Liver (tissue), 9 donors: ENCODE results near the gene ITPK1. TPM values are rescaled to one million over a fixed set of nuclear protein-coding genes. Genes with fewer than 3 reads are reported as not detected.

Source experiments
- DNase-seq: peaks from one replicate; pipeline ENCODE4 v3.0.0-alpha.2; 2017; ENCODE audit warnings: low spot score
- H3K27ac ChIP-seq, 2 donors: one replicate each; pipeline ENCODE4 v1.7.0; 2013; ENCODE audit warnings: inconsistent platforms in 2 of 2, low read length in 2 of 2, control low read depth in 1 of 2, low read depth in 1 of 2, mild to moderate bottlenecking in 1 of 2
- H3K27me3 ChIP-seq, 4 donors: one replicate each; pipeline versions ENCODE4 v1.6.1 to v1.7.0; 2013; ENCODE audit warnings: low read length in 3 of 4, inconsistent platforms in 1 of 4, mild to moderate bottlenecking in 1 of 4, moderate library complexity in 1 of 4; ENCODE audit not compliant: control insufficient read depth in 4 of 4, insufficient read depth in 4 of 4
- H3K36me3 ChIP-seq, 4 donors: one replicate each; pipeline versions ENCODE4 v1.6.1 to v1.7.0; 2013; ENCODE audit warnings: low read length in 3 of 4, mild to moderate bottlenecking in 3 of 4, low read depth in 1 of 4, moderate library complexity in 1 of 4; ENCODE audit not compliant: control insufficient read depth in 4 of 4, insufficient read depth in 3 of 4
- H3K4me1 ChIP-seq, 4 donors: one replicate each; pipeline versions ENCODE4 v1.6.1 to v1.7.0; 2013; ENCODE audit warnings: low read length in 3 of 4, mild to moderate bottlenecking in 3 of 4, moderate library complexity in 1 of 4; ENCODE audit not compliant: control insufficient read depth in 4 of 4, insufficient read depth in 4 of 4
- H3K4me3 ChIP-seq, 3 donors: one replicate each; pipeline versions ENCODE4 v1.6.1 to v1.7.0; 2013; ENCODE audit warnings: low read length in 3 of 3, control low read depth in 1 of 3, low read depth in 1 of 3, mild to moderate bottlenecking in 1 of 3
- H3K9ac ChIP-seq, 2 donors: one replicate each; pipeline ENCODE4 v1.7.0; 2013; ENCODE audit warnings: low read length in 2 of 2, mild to moderate bottlenecking in 2 of 2, moderate library complexity in 2 of 2, control low read depth in 1 of 2, low read depth in 1 of 2
- H3K9me3 ChIP-seq, 4 donors: one replicate each; pipeline versions ENCODE4 v1.6.1 to v1.7.0; 2013; ENCODE audit warnings: low read length in 3 of 4; ENCODE audit not compliant: control insufficient read depth in 4 of 4
- EGR1 ChIP-seq, 2 donors: IDR thresholded peaks; 2 replicates each; pipeline ENCODE4 v1.6.1; 2016 to 2018; ENCODE audit warnings: antibody characterized with exemption in 2 of 2, low read depth in 2 of 2
- FOXA1 ChIP-seq: IDR thresholded peaks from 2 replicates; pipeline ENCODE4 v1.6.1; 2016; ENCODE audit warnings: antibody characterized with exemption
- FOXA2 ChIP-seq: IDR thresholded peaks from 2 replicates; pipeline ENCODE4 v1.6.1; 2016; ENCODE audit warnings: antibody characterized with exemption
- HNF4A ChIP-seq, 2 donors: conservative IDR thresholded peaks; 2 replicates each; pipeline ENCODE4 v1.6.1; 2016; ENCODE audit warnings: antibody characterized with exemption in 2 of 2, mild to moderate bottlenecking in 2 of 2
- HNF4G ChIP-seq: IDR thresholded peaks from 2 replicates; pipeline ENCODE4 v1.6.1; 2016; ENCODE audit warnings: antibody characterized with exemption
- JUND ChIP-seq, 2 donors: IDR thresholded peaks; 2 replicates each; pipeline ENCODE4 v1.6.1; 2016; ENCODE audit warnings: antibody characterized with exemption in 2 of 2
- RAD21 ChIP-seq, 2 donors: IDR thresholded peaks; 2 replicates each; pipeline ENCODE4 v1.6.1; 2016; ENCODE audit warnings: antibody characterized with exemption in 2 of 2, mild to moderate bottlenecking in 2 of 2
- RXRA ChIP-seq, 2 donors: IDR thresholded peaks; 2 replicates each; pipeline ENCODE4 v1.6.1; 2017 to 2018; ENCODE audit warnings: antibody characterized with exemption in 2 of 2, mild to moderate bottlenecking in 1 of 2
- SP1 ChIP-seq: IDR thresholded peaks from 2 replicates; pipeline ENCODE4 v1.6.1; 2018; ENCODE audit warnings: antibody characterized with exemption, mild to moderate bottlenecking
- TAF1 ChIP-seq: conservative IDR thresholded peaks from 2 replicates; pipeline ENCODE4 v1.6.1; 2016; ENCODE audit warnings: antibody characterized with exemption, mild to moderate bottlenecking
- YY1 ChIP-seq: IDR thresholded peaks from 2 replicates; pipeline ENCODE4 v1.6.1; 2016; ENCODE audit warnings: antibody characterized with exemption, mild to moderate bottlenecking
- WGBS: extraction: QIAGEN DNeasy Blood & Tissue Kit; methylation state at CpG from one replicate; pipeline ENCODE4 v1.1.7; 2013; 5-methylcytosine and 5-hydroxymethylcytosine counted together
- polyA plus RNA-seq, 2 donors: library from polyadenylated mRNA; stranded (reverse) in 1 of 2; unstranded in 1 of 2; fragments of 200-250 nt in 1 of 2; fragments of >200 nt in 1 of 2; fragmentation: Nextera tagmentation in 1 of 2; extraction: Ambion mirVana in 1 of 2; gene quantifications; one replicate each; pipeline versions ENCODE4 v1.2.1 to v1.2.3, GENCODE V29; 2013 to 2015
- total RNA-seq, 2 donors: library from RNA; depleted of rRNA; stranded (reverse); fragments of >200 nt; gene quantifications; one replicate each; pipeline ENCODE4 v1.2.3, GENCODE V29; 2014
- TF ChIP-seq, protein P1 (sequence below): IDR thresholded peaks from 2 replicates; pipeline ENCODE4 v1.6.1; 2016; ENCODE audit warnings: antibody characterized with exemption
- TF ChIP-seq, protein P2 (sequence below): fragments of 150-350 bp; IDR thresholded peaks from 2 replicates; pipeline ENCODE4 v1.5.1; 2017; ENCODE audit warnings: improper control_type of control experiment, low read depth, low read length; ENCODE audit not compliant: missing input control
- TF ChIP-seq, protein P3 (sequence below): IDR thresholded peaks from 2 replicates; pipeline ENCODE4 v1.6.1; 2016; ENCODE audit warnings: antibody characterized with exemption
- TF ChIP-seq, protein P4 (sequence below): IDR thresholded peaks from 2 replicates; pipeline ENCODE4 v1.6.1; 2016; ENCODE audit warnings: antibody characterized with exemption, mild to moderate bottlenecking
- donor health status: healthy.
- donor health status: healthy.
- donor health status: healthy.
- donor health status: healthy.
- donor health status: healthy.

Gene ITPK1
- total and polyA plus RNA-seq, 4 donors: 9.0 to 41.2 (median 20.4) TPM

DNA sequence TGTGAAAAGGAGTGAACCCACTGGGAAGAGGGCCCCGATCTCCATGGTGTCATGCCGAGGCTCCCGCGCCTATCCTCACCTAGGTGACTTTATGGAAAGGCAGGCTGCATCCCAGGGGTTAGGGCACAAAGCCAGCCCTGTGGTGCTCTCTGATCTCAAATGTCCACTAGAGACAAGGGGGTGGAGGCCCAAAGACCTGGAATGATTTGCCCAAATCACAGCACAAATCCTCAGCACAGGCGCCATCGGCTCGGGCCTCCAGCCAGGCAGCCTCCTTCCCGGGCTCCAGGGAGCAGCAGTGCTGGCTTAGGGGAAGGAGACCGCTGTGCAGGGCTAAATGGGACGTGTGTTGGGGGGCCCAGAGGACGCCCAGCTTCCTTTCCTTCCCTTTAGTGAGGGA, 175.2 kb downstream of the ITPK1 start:
- no peak for TF ChIP-seq FOXA2
- no peak for TF ChIP-seq HNF4G
- TF ChIP-seq, protein P1, sequence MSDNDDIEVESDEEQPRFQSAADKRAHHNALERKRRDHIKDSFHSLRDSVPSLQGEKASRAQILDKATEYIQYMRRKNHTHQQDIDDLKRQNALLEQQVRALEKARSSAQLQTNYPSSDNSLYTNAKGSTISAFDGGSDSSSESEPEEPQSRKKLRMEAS: no peak
- TF ChIP-seq JUND (IDR thresholded peaks at IDR 0.05): no peak
- no peak for TF ChIP-seq YY1
- no peak for TF ChIP-seq RXRA (IDR thresholded peaks at IDR 0.05)
- TF ChIP-seq FOXA1: no peak
- no peak for TF ChIP-seq RAD21 (IDR thresholded peaks at IDR 0.05)
- TF ChIP-seq SP1: no peak
- TF ChIP-seq, protein P2, sequence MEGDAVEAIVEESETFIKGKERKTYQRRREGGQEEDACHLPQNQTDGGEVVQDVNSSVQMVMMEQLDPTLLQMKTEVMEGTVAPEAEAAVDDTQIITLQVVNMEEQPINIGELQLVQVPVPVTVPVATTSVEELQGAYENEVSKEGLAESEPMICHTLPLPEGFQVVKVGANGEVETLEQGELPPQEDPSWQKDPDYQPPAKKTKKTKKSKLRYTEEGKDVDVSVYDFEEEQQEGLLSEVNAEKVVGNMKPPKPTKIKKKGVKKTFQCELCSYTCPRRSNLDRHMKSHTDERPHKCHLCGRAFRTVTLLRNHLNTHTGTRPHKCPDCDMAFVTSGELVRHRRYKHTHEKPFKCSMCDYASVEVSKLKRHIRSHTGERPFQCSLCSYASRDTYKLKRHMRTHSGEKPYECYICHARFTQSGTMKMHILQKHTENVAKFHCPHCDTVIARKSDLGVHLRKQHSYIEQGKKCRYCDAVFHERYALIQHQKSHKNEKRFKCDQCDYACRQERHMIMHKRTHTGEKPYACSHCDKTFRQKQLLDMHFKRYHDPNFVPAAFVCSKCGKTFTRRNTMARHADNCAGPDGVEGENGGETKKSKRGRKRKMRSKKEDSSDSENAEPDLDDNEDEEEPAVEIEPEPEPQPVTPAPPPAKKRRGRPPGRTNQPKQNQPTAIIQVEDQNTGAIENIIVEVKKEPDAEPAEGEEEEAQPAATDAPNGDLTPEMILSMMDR: no peak
- TF ChIP-seq, protein P3, sequence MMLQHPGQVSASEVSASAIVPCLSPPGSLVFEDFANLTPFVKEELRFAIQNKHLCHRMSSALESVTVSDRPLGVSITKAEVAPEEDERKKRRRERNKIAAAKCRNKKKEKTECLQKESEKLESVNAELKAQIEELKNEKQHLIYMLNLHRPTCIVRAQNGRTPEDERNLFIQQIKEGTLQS: no peak
- no peak for TF ChIP-seq EGR1 (IDR thresholded peaks at IDR 0.05; ENCODE audit: low read depth in 2 of 2)
- no peak for TF ChIP-seq HNF4A (conservative IDR thresholded peaks at IDR 0.05)
- no peak overlapping the region for H3K27ac ChIP-seq
- H3K36me3 ChIP-seq: peaks cover 0 to 30% (median 6%) of the 10 kb centered on the region in 4 donors
- H3K4me3 ChIP-seq: no peak overlapping the region
- no peaks in the 10 kb centered on the region for H3K27me3 ChIP-seq
- DNase-seq: no peak
- no peak overlapping the region for H3K9ac ChIP-seq
- H3K9me3 ChIP-seq: no peaks in the 10 kb centered on the region
- 83% methylated on average over 11 of the region's 11 CpGs for WGBS
- peaks cover 3 to 17% (median 12%) of the 10 kb centered on the region in 4 donors for H3K4me1 ChIP-seq

DNA sequence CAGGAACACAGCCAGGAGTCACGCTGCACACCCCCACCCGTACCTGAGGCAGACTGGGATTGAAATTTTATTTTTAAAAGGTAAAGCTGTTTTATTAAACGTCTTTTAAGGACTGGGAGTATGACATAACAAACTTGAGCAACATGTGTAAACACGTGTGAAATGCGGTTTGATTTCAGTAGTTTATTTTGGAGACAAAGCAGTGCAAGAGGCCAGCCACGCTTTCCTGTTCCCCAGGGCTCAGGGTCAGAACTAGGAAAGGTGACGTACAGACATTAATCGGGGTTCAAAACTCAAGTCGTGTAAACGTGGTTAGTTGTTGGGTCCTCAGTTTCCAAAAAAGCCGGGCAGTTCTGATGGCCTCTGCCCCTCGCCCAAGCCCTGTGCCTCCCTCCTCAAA, 176.0 kb downstream of the ITPK1 start:
- DNase-seq: no peak
- 51% methylated on average over 12 of the region's 12 CpGs for WGBS
- Histone ChIP-seq H3K9me3 (no peaks in the 10 kb centered on the region), H3K4me1 (peaks cover 3 to 17% (median 12%) of the 10 kb centered on the region in 4 donors), H3K27ac (no peak overlapping the region), H3K36me3 (peaks cover 0 to 25% (median 4%) of the 10 kb centered on the region in 4 donors), H3K4me3 (no peak overlapping the region), H3K27me3 (no peaks in the 10 kb centered on the region), H3K9ac (no peak overlapping the region)
- TF ChIP-seq FOXA1 (no peak), RXRA (IDR thresholded peaks at IDR 0.05) (peak in 1 of 2 donors; percentile 77), HNF4A (conservative IDR thresholded peaks at IDR 0.05) (peak in 1 of 2 donors; percentile 56)

DNA sequence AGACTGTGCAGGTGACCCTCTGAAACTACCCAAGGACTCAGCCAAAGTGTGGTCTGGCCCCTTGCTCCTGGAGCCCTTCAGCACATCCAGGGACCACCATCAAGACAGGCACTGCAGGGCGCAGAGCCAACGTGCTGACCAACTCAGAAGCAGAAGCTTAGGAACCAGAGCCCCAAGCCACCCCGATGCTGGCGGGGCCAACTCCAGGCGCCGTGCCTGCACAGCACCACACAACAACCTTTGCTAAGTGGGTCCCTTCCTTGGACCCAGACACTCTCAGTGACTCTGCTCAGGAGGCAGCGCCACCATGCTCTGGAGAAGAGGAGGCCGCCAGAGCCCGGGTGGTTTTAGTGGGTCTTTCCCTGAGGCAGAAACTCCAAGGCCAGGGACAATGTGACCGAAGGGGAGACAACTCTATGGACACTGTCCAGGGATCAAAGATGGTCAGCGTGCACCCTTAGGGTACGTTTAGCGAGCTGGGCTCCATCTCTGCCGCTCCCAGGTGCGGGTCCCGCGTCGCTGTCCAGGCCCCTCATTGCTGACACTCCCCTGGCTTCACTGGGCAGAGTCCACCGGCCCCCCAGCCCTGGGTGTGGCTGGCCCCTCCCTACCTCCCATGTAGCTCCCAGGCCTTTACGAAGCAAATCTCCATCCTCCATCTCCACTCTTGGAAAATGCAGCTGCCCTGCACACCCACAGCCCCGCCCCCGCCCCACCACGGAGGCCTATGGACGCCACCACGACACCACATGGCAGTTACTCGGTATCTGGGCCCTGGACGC, 176.6 kb downstream of the ITPK1 start:
- no peak overlapping the region for H3K27ac ChIP-seq
- H3K36me3 ChIP-seq: peaks cover 0 to 19% (median 4%) of the 10 kb centered on the region in 4 donors
- TF ChIP-seq RXRA (IDR thresholded peaks at IDR 0.05) (no peak), TAF1 (no peak)
- TF ChIP-seq, protein P4, sequence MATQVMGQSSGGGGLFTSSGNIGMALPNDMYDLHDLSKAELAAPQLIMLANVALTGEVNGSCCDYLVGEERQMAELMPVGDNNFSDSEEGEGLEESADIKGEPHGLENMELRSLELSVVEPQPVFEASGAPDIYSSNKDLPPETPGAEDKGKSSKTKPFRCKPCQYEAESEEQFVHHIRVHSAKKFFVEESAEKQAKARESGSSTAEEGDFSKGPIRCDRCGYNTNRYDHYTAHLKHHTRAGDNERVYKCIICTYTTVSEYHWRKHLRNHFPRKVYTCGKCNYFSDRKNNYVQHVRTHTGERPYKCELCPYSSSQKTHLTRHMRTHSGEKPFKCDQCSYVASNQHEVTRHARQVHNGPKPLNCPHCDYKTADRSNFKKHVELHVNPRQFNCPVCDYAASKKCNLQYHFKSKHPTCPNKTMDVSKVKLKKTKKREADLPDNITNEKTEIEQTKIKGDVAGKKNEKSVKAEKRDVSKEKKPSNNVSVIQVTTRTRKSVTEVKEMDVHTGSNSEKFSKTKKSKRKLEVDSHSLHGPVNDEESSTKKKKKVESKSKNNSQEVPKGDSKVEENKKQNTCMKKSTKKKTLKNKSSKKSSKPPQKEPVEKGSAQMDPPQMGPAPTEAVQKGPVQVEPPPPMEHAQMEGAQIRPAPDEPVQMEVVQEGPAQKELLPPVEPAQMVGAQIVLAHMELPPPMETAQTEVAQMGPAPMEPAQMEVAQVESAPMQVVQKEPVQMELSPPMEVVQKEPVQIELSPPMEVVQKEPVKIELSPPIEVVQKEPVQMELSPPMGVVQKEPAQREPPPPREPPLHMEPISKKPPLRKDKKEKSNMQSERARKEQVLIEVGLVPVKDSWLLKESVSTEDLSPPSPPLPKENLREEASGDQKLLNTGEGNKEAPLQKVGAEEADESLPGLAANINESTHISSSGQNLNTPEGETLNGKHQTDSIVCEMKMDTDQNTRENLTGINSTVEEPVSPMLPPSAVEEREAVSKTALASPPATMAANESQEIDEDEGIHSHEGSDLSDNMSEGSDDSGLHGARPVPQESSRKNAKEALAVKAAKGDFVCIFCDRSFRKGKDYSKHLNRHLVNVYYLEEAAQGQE: no peak
- no peaks in the 10 kb centered on the region for H3K9me3 ChIP-seq
- no peak for DNase-seq
- H3K27me3 ChIP-seq: no peaks in the 10 kb centered on the region
- H3K4me1 ChIP-seq: peaks cover 3 to 17% (median 12%) of the 10 kb centered on the region in 4 donors
- H3K4me3 ChIP-seq: no peak overlapping the region
- no peak overlapping the region for H3K9ac ChIP-seq
- 93% methylated on average over 27 of the region's 27 CpGs for WGBS
